DND-41 (cell line): ENCODE data around the gene BRIP1.

ENCODE experiments used
- CTCF ChIP-seq: IDR thresholded peaks from 2 replicates; pipeline ENCODE4 v1.5.1; 2012; ENCODE audit warnings: borderline replicate concordance, low read length, moderate library complexity, mild to moderate bottlenecking; ENCODE audit not compliant: poor library complexity, severe bottlenecking; ENCODE audit errors: extremely low read depth
- EZH2 ChIP-seq: IDR thresholded peaks from 3 replicates; pipeline ENCODE4 v1.6.1; 2012; ENCODE audit warnings: borderline replicate concordance, low read depth, mild to moderate bottlenecking, moderate library complexity, low read length, inconsistent platforms; ENCODE audit not compliant: severe bottlenecking

DNA sequence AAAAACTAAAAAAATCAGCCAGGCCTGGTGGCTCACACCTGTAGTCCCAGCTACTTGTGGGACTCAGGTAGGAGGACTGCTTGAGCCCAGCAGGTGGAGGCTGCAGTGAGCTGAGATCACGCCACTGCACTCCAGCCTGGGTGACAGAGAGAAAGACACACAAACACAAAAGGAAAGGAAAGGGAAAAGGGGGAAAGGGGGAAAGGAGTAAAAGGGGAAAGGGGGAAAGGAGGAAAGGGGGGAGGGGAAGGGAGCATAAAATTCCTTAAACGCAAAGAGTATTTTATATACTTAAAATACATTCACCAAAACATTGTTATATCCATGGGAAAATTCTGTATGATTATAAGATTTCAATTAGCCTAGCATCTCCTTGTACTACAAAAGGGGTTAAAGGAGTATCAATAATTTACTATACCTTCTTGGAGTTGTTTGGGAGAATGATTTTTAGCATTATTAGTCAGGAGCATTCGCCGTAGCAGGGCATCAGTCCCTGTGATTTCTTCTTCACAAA, 17.3 kb upstream of the BRIP1 start:
- TF ChIP-seq CTCF (no peak), EZH2 (no peak)
